Panc1 (cell line): ENCODE results near the gene HEG1. TPM values are rescaled to one million over a fixed set of nuclear protein-coding genes. Genes with fewer than 3 reads are reported as not detected.

ENCODE experiments used
- ATAC-seq: fragments of 200-7000 bp; cut with Tn5 transposase; 2 replicates; pipeline ENCODE4 v1.9.1; 2020; ENCODE audit warnings: mild to moderate bottlenecking, moderate library complexity
- BruUV-seq: library from RNA; stranded (reverse); fragments of 400-500 nt; replicated peaks from 2 replicates; lab custom pipeline; 2021; lab: Mats Ljungman, UMichigan
- CTCF ChIA-PET: fragments of 300-600 bp; sonication (Branson Sonifier 250); formaldehyde crosslinking; loops from one replicate; lab custom pipeline; 2022; ENCODE audit warnings: antibody characterized with exemption; lab: Charles Lee
- POLR2A ChIA-PET: fragments of 300-600 bp; sonication (Branson Sonifier 250); formaldehyde crosslinking; loops from one replicate; lab custom pipeline; 2022; ENCODE audit warnings: antibody characterized with exemption; lab: Charles Lee
- DNase-seq: peaks from one replicate; pipeline ENCODE4 v3.0.0-alpha.2; 2010; ENCODE audit warnings: low read depth, low spot score
- H3K27ac ChIP-seq: 2 replicates; pipeline ENCODE4 v1.5.1; 2011; ENCODE audit warnings: mild to moderate bottlenecking, low read length, inconsistent platforms
- H3K27me3 ChIP-seq: fragments of 200-500 bp; sonication (Bioruptor generic); 2 replicates; pipeline ENCODE4 v1.6.0; 2014; ENCODE audit warnings: low read length, inconsistent platforms; ENCODE audit not compliant: control insufficient read depth, insufficient read depth
- H3K36me3 ChIP-seq: fragments of 200-500 bp; sonication (Bioruptor generic); 2 replicates; pipeline ENCODE4 v1.5.1; 2014; ENCODE audit warnings: inconsistent platforms, mild to moderate bottlenecking, low read length, moderate library complexity; ENCODE audit not compliant: control insufficient read depth, insufficient read depth
- H3K4me1 ChIP-seq: 2 replicates; pipeline ENCODE4 v1.5.1; 2011; ENCODE audit warnings: inconsistent platforms, mild to moderate bottlenecking, low read length, moderate library complexity; ENCODE audit not compliant: control insufficient read depth, insufficient read depth
- H3K4me3 ChIP-seq, 2 experiments: 2 replicates each; pipeline ENCODE4 v1.5.1; 2011 to 2012; ENCODE audit warnings: low read depth in 2 of 2, low read length in 2 of 2, mild to moderate bottlenecking in 2 of 2, inconsistent platforms in 1 of 2, moderate library complexity in 1 of 2
- H3K9me3 ChIP-seq: fragments of 200-500 bp; sonication (Bioruptor generic); 2 replicates; pipeline ENCODE4 v1.5.1; 2014; ENCODE audit warnings: low read depth, mild to moderate bottlenecking, inconsistent platforms, low read length, moderate library complexity; ENCODE audit not compliant: control insufficient read depth, insufficient read depth
- POLR2AphosphoS5 ChIP-seq: IDR thresholded peaks from 2 replicates; pipeline ENCODE4 v1.6.1; 2012; ENCODE audit warnings: mild to moderate bottlenecking, low read depth, low read length, moderate library complexity
- SIN3A ChIP-seq: IDR thresholded peaks from 2 replicates; pipeline ENCODE4 v1.6.1; 2012; ENCODE audit warnings: low read depth, mild to moderate bottlenecking, low read length, moderate library complexity, borderline replicate concordance; ENCODE audit not compliant: insufficient read depth
- TCF7L2 ChIP-seq: IDR thresholded peaks from 2 replicates; pipeline ENCODE4 v1.6.1; 2011; ENCODE audit warnings: mild to moderate bottlenecking, low read depth, low read length, inconsistent platforms
- in situ Hi-C: cut with HindIII; loops from 2 replicates; pipeline ENCODE4 v1.10.0; 2016; ENCODE audit warnings: low sequenced_read_pairs, low pct_unique_long_range_greater_than_20kb
- intact Hi-C: fragments of 100-400 bp; cut with micrococcal nuclease; formaldehyde crosslinking; loops from one replicate; pipeline ENCODE4 v1.10.0; 2022; ENCODE audit not compliant: unreplicated experiment
- total RNA-seq: library from RNA; stranded (reverse); gene quantifications from one replicate; pipeline ENCODE4 v1.2.1, GENCODE V29; 2021; ENCODE audit not compliant: unreplicated experiment
- TF ChIP-seq, protein P1 (sequence below): fragments of 450-650 bp; IDR thresholded peaks from 2 replicates; pipeline ENCODE4 v1.5.1; 2017; ENCODE audit warnings: mild to moderate bottlenecking
- TF ChIP-seq, protein P2 (sequence below), 2 experiments: IDR thresholded peaks; 2 replicates each; pipeline ENCODE4 v1.6.1; 2011 to 2012; ENCODE audit warnings: low read depth in 2 of 2, control low read depth in 1 of 2, low read length in 1 of 2, mild to moderate bottlenecking in 1 of 2, moderate library complexity in 1 of 2; ENCODE audit not compliant: insufficient read depth in 1 of 2

HEG1 gene
- total RNA-seq, 1 experiment from 2014 or later, result 141 TPM

DNA sequence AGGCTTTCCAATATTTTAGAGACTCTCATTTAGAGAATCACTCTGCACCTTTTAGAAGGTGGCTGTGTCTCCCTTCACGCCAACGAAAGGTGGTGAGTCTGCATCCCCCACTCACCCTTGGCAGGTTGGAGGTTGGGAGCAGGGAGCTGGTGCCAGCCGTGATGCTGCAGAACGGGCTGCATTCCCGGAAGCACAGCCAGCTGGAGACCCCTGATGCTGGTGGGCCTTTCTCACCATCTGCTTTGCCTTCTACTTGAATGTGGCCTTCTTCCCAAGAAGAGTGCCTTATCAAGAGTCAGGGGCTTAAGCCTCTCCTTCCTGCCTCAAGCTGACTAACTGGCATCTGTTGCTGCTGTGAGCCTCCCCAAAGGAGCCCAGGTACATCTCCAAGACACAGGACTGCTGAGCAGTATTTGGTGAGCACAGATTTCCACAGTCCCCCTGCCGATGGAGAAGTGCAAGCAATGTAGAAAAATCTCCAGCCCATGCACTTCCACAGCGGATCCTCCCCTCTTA lies 17.7 kb upstream of the HEG1 start:
- peak; percentile 27; the same call in 1 of the 2 replicates for ATAC-seq
- 0 out of 2 replicates have a peak, but pooled peaks cover 3% of the 10 kb centered on the region for H3K4me1 ChIP-seq
- peak overlapping the region; percentile 11; the same call in 1 of the 2 replicates for H3K27ac ChIP-seq
- no peaks in the 10 kb centered on the region for H3K27me3 ChIP-seq
- no peak overlapping the region for H3K4me3 ChIP-seq
- ChIA-PET POLR2A (no interaction called here), CTCF (no interaction called here)
- DNase-seq, result no peak
- TF ChIP-seq, protein P1, sequence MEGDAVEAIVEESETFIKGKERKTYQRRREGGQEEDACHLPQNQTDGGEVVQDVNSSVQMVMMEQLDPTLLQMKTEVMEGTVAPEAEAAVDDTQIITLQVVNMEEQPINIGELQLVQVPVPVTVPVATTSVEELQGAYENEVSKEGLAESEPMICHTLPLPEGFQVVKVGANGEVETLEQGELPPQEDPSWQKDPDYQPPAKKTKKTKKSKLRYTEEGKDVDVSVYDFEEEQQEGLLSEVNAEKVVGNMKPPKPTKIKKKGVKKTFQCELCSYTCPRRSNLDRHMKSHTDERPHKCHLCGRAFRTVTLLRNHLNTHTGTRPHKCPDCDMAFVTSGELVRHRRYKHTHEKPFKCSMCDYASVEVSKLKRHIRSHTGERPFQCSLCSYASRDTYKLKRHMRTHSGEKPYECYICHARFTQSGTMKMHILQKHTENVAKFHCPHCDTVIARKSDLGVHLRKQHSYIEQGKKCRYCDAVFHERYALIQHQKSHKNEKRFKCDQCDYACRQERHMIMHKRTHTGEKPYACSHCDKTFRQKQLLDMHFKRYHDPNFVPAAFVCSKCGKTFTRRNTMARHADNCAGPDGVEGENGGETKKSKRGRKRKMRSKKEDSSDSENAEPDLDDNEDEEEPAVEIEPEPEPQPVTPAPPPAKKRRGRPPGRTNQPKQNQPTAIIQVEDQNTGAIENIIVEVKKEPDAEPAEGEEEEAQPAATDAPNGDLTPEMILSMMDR, result no peak
- TF ChIP-seq POLR2AphosphoS5 (no peak), SIN3A (no peak), TCF7L2 (no peak)
- TF ChIP-seq, protein P2, sequence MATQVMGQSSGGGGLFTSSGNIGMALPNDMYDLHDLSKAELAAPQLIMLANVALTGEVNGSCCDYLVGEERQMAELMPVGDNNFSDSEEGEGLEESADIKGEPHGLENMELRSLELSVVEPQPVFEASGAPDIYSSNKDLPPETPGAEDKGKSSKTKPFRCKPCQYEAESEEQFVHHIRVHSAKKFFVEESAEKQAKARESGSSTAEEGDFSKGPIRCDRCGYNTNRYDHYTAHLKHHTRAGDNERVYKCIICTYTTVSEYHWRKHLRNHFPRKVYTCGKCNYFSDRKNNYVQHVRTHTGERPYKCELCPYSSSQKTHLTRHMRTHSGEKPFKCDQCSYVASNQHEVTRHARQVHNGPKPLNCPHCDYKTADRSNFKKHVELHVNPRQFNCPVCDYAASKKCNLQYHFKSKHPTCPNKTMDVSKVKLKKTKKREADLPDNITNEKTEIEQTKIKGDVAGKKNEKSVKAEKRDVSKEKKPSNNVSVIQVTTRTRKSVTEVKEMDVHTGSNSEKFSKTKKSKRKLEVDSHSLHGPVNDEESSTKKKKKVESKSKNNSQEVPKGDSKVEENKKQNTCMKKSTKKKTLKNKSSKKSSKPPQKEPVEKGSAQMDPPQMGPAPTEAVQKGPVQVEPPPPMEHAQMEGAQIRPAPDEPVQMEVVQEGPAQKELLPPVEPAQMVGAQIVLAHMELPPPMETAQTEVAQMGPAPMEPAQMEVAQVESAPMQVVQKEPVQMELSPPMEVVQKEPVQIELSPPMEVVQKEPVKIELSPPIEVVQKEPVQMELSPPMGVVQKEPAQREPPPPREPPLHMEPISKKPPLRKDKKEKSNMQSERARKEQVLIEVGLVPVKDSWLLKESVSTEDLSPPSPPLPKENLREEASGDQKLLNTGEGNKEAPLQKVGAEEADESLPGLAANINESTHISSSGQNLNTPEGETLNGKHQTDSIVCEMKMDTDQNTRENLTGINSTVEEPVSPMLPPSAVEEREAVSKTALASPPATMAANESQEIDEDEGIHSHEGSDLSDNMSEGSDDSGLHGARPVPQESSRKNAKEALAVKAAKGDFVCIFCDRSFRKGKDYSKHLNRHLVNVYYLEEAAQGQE (IDR thresholded peaks at IDR 0.05; ENCODE audit: insufficient read depth in 1 of 2, low read depth in 2 of 2, low read length in 1 of 2), result no peak
- intact Hi-C loops (no loop called here), in situ Hi-C loops (no loop called here)
- H3K9me3 ChIP-seq, result no peaks in the 10 kb centered on the region
- H3K36me3 ChIP-seq, result no peaks in the 10 kb centered on the region
- BruUV-seq, result no TSS peak

DNA sequence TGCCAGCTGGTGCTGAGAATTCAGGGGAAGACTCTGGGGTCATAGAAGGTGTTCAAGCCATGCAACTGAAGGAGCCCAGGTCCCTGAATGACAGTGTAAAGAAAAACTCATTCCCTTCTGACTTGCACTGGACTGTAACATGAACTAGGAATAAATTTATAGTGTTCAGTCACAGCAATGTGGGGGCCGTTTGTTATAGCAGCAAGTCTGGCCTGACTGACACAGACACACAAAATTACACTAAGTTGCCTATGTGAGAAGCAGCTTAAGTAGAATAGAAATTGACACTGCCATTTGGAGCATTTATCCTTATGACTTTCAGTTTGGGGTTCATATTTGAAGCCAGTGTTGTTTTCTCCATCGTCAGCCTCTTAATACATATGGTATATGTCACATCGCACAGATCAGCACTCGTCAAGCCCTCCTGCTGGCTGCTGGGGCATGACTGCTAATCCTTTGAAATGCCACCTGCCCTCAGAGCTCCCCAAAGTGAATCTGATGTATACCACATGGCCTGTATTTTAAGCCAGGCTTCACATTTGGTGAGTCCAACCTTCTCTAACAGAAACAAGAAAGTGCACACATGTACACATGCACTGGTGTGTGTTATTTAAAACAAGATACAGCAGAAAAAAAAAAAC lies 17.1 kb upstream of the HEG1 start:
- no TSS peak for BruUV-seq

More for the DNA sequence above, 17.1 kb upstream of the HEG1 start:
- Histone ChIP-seq H3K27ac (peak overlapping the region; percentile 57; the same call in 1 of the 2 replicates), H3K36me3 (no peaks in the 10 kb centered on the region), H3K27me3 (no peaks in the 10 kb centered on the region), H3K4me1 (0 out of 2 replicates have a peak, but pooled peaks cover 3% of the 10 kb centered on the region), H3K9me3 (no peaks in the 10 kb centered on the region), H3K4me3 (no peak overlapping the region)
- intact Hi-C loops (no loop called here), in situ Hi-C loops (no loop called here)
- ATAC-seq, result no peak
- TF ChIP-seq, protein P1, result no peak
- TF ChIP-seq, protein P2 (IDR thresholded peaks at IDR 0.05; ENCODE audit: insufficient read depth in 1 of 2, low read depth in 2 of 2, low read length in 1 of 2), result no peak
- TF ChIP-seq TCF7L2, result no peak
- TF ChIP-seq POLR2AphosphoS5, result no peak
- TF ChIP-seq SIN3A, result no peak
- ChIA-PET POLR2A (interaction anchor here (0.5 kb wide), 1 partner anchor 12 kb away, joined by 3 read pairs; no protein-coding TSS in a partner anchor), CTCF (no interaction called here)
- no peak for DNase-seq
